Gastroesophageal sphincter (tissue), 4 donors: ENCODE measurements around the gene HSPA12B. TPM values are rescaled to one million over a fixed set of nuclear protein-coding genes. Genes with fewer than 3 reads are reported as not detected.
A peak's percentile ranks its signal among the peaks of the same experiment; 100 is the strongest.

ENCODE experiments used
- ATAC-seq: fragments of 150-250 bp; one replicate; pipeline ENCODE4 v1.9.1; 2016; ENCODE audit warnings: mild to moderate bottlenecking, moderate library complexity
- H3K27ac ChIP-seq, 4 donors: fragments of 200-600 bp; sonication (generic) in 3 of 4; 1 replicate in 3 of 4; 2 replicates in 1 of 4; pipeline ENCODE4 v1.5.1; 2016 to 2019
- H3K27me3 ChIP-seq: fragments of 200-600 bp; sonication (generic); one replicate; pipeline ENCODE4 v1.5.1; 2019
- H3K36me3 ChIP-seq, 2 donors: fragments of 200-600 bp; sonication (generic); one replicate each; pipeline ENCODE4 v1.5.1; 2019; ENCODE audit warnings: control low read depth in 1 of 2
- H3K4me1 ChIP-seq, 3 donors: fragments of 200-600 bp; sonication (generic); 1 replicate in 2 of 3; 2 replicates in 1 of 3; pipeline ENCODE4 v1.5.1; 2016 to 2019; ENCODE audit warnings: control low read depth in 2 of 3
- H3K4me3 ChIP-seq, 2 donors: fragments of 200-600 bp; sonication (generic); one replicate each; pipeline ENCODE4 v1.5.1; 2019; ENCODE audit warnings: mild to moderate bottlenecking in 1 of 2, moderate library complexity in 1 of 2
- H3K9me3 ChIP-seq, 3 donors: fragments of 200-600 bp; sonication (generic); one replicate each; pipeline ENCODE4 v1.5.1; 2017 to 2019; ENCODE audit warnings: control low read depth in 2 of 3
- EP300 ChIP-seq: sonication (generic); formaldehyde crosslinking; IDR thresholded peaks from one replicate; pipeline ENCODE4 v1.6.1; 2017; ENCODE audit warnings: antibody characterized with exemption, mild to moderate bottlenecking
- POLR2A ChIP-seq, 2 donors: fragments of 450-650 bp; IDR thresholded peaks; one replicate each; pipeline ENCODE4 v1.6.1; 2017; ENCODE audit warnings: antibody characterized with exemption in 2 of 2, mild to moderate bottlenecking in 2 of 2, moderate library complexity in 1 of 2
- POLR2AphosphoS5 ChIP-seq: sonication (generic); formaldehyde crosslinking; IDR thresholded peaks from one replicate; pipeline ENCODE4 v1.6.1; 2017; ENCODE audit warnings: antibody characterized with exemption
- WGBS, 2 donors: methylation state at CpG; one replicate each; pipeline ENCODE4 v1.1.5; 2018; ENCODE audit warnings: low coverage in 1 of 2; 5-methylcytosine and 5-hydroxymethylcytosine counted together
- total RNA-seq, 4 donors: library from RNA; depleted of rRNA; stranded (reverse); fragments of >200 nt; gene quantifications; one replicate each; pipeline ENCODE4 v1.1.0, GENCODE V29; 2016
- TF ChIP-seq, protein P1 (sequence below), 4 experiments: fragments of 200-600 bp in 2 of 4; fragments of 450-650 bp in 2 of 4; sonication (generic) in 1 of 4; IDR thresholded peaks; one replicate each; pipeline ENCODE4 v1.5.1; 2017 to 2019; ENCODE audit warnings: antibody characterized with exemption in 4 of 4, mild to moderate bottlenecking in 2 of 4, moderate library complexity in 2 of 4

The HSPA12B gene
- total RNA-seq, 4 donors from 2014 or later, result 9.6 to 19.3 (median 14.4) TPM

DNA sequence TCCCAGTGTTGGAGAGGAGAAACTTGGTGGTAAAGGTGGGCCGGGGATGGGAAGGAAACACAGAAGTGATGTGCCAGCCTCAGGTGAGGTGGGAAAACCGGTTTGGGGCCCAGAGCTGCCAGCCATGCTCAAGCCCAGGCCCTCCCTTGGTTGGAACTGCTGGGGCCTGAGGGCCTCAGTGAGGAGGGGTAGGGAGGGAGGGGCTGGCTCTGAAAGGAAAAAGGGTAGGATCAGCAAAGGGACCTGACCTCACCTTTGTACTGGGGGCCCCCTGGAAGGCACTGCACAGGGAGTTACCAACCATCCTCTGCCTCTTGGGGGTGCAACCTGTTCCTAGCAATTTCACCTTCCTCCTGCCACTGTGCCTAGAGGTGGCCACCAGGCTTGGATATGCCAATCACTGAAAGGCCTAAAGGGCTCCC is 50.6 kb downstream of the HSPA12B start:
- H3K4me1 ChIP-seq, result peaks cover 2 to 80% (median 36%) of the 10 kb centered on the region in 3 donors
- H3K27ac ChIP-seq, result peak overlapping the region in 1 of 4 donors; percentile 87
- H3K4me3 ChIP-seq, result no peak overlapping the region
- WGBS, 2 donors, result 76% methylated on average over 2 of the region's 2 CpGs; no CpG with 5 or more reads in 1 of the 2 donors
- H3K9me3 ChIP-seq, result no peaks in the 10 kb centered on the region
- ATAC-seq, result no peak
- peaks cover 0 to 23% of the 10 kb centered on the region in 2 donors for H3K36me3 ChIP-seq
- H3K27me3 ChIP-seq, result no peaks in the 10 kb centered on the region
- TF ChIP-seq POLR2AphosphoS5 (no peak), EP300 (no peak), POLR2A (IDR thresholded peaks at IDR 0.05) (no peak)
- TF ChIP-seq, protein P1, sequence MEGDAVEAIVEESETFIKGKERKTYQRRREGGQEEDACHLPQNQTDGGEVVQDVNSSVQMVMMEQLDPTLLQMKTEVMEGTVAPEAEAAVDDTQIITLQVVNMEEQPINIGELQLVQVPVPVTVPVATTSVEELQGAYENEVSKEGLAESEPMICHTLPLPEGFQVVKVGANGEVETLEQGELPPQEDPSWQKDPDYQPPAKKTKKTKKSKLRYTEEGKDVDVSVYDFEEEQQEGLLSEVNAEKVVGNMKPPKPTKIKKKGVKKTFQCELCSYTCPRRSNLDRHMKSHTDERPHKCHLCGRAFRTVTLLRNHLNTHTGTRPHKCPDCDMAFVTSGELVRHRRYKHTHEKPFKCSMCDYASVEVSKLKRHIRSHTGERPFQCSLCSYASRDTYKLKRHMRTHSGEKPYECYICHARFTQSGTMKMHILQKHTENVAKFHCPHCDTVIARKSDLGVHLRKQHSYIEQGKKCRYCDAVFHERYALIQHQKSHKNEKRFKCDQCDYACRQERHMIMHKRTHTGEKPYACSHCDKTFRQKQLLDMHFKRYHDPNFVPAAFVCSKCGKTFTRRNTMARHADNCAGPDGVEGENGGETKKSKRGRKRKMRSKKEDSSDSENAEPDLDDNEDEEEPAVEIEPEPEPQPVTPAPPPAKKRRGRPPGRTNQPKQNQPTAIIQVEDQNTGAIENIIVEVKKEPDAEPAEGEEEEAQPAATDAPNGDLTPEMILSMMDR (IDR thresholded peaks at IDR 0.05), result no peak

DNA sequence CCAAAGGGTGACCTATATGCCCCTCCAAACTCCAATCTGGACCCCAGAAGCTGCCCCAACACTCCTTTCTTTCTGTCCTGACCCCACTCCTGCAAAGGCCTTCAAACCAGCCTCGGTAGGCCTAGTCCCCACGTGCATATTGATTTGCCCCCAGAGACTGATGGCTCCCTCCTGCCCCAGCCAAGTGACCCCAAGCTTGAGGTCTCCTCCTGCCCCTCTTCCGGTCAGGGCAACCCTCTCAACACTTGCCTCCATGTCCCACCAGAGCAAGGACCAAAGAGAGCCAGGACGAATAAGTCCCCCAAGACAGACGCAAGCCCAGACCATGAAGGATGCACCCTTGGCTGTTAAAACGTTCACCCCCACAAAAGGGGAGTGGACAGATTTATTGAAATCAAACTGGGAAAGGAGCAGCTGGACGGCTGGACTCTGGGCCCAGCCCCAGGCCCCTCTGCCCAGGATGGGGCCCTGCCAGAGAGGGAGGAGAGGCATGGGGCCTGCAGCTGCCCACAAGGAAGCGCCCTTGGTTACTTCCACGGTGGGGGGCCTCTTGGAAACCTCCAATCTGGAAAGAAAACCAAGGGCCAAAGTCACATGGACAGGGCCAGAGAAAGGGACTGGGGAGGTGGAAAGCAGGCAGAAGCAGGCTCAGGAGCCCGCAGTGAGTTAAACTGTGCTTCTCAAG is 51.2 kb downstream of the HSPA12B start:
- peaks cover 0 to 23% of the 10 kb centered on the region in 2 donors for H3K36me3 ChIP-seq
- peaks cover 2 to 79% (median 31%) of the 10 kb centered on the region in 3 donors for H3K4me1 ChIP-seq
- no peak for ATAC-seq
- peak overlapping the region in 2 of 4 donors; percentile 35 to 87 for H3K27ac ChIP-seq
- H3K4me3 ChIP-seq, result peak overlapping the region in 1 of 2 donors; percentile 75
- H3K27me3 ChIP-seq, result no peaks in the 10 kb centered on the region
- no peaks in the 10 kb centered on the region for H3K9me3 ChIP-seq
- TF ChIP-seq POLR2AphosphoS5 (no peak), EP300 (no peak), POLR2A (IDR thresholded peaks at IDR 0.05) (no peak)
- TF ChIP-seq, protein P1 (IDR thresholded peaks at IDR 0.05), result no peak
- 52 to 56% methylated on average over 3 of the region's 10 CpGs for WGBS, 2 donors

DNA sequence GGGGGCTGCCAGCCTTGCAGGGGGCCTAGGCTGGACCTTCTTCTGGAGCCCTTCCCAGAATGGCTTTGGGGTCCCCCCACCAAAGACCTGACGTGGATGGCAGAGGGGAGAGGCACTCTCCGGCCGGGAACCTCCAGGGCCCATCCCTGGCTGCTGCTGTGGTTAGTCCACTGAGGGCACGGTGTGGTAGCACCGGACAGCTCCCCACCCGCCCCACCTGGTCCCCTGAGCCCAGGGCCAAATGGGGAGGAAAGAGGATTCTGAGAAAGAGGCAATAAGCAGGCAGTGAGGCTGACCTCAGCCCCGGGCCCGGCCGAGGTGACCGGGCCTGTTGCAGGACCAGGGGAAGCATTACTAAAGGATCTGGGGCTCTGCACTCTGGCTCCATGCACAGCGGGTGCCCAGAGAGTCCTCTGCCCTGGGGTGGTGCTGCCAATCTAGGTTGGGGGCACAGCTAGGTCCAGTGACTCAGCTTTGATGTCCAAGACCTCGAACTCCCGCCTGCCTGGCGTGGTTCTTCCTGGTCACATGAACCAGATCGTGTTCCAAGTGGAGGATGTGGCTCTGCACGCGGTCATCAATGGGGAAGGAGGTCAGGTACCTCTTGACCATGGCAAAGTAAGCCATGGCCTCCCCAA is 51.9 kb downstream of the HSPA12B start:
- Histone ChIP-seq H3K27me3 (no peaks in the 10 kb centered on the region), H3K9me3 (no peaks in the 10 kb centered on the region), H3K4me3 (peak overlapping the region in 1 of 2 donors; percentile 75), H3K4me1 (peaks cover 2 to 74% (median 31%) of the 10 kb centered on the region in 3 donors), H3K36me3 (peaks cover 0 to 23% of the 10 kb centered on the region in 2 donors), H3K27ac (peak overlapping the region in 2 of 4 donors; percentile 35 to 87)
- ATAC-seq, result no peak
- WGBS, 2 donors, result 60 to 64% methylated on average over 4 to 6 of the region's 17 CpGs
- TF ChIP-seq EP300 (no peak), POLR2A (IDR thresholded peaks at IDR 0.05) (no peak), POLR2AphosphoS5 (no peak)
- TF ChIP-seq, protein P1 (IDR thresholded peaks at IDR 0.05), result no peak

DNA sequence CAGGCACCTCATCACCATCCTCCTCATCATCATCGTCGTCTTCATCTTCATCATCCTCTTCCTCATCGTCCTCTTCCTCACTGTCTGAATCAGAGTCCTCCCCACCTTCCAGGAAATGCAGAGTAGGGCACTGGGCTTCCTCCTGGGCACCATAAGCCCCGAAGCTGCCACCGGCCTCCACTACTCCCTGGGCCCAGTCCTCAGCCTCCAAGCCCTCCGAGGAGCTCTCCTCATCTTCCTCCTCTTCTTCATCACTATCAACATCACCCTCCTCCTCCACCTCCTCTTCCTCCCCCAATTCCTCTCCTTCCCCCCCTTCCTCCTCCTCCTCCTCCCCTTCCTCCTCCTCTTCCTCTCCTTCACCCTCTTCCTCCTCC is 52.4 kb downstream of the HSPA12B start:
- H3K4me1 ChIP-seq, result peaks cover 2 to 74% (median 31%) of the 10 kb centered on the region in 3 donors

More for the DNA sequence above, 52.4 kb downstream of the HSPA12B start:
- ATAC-seq, result no peak
- Histone ChIP-seq H3K9me3 (no peaks in the 10 kb centered on the region), H3K27me3 (no peaks in the 10 kb centered on the region), H3K27ac (peak overlapping the region in 3 of 4 donors; percentile 81 to 88 (median 87)), H3K4me3 (peak overlapping the region in 1 of 2 donors; percentile 75), H3K36me3 (peaks cover 0 to 23% of the 10 kb centered on the region in 2 donors)
- 75 to 88% methylated on average over 6 of the region's 6 CpGs for WGBS, 2 donors
- TF ChIP-seq POLR2AphosphoS5 (no peak), EP300 (no peak), POLR2A (IDR thresholded peaks at IDR 0.05) (no peak)
- TF ChIP-seq, protein P1 (IDR thresholded peaks at IDR 0.05), result no peak
